BE2C (cell line): ENCODE data around the gene MEIS2.
A peak's percentile ranks its signal among the peaks of the same experiment; 100 is the strongest.

ENCODE experiments used
- DNase-seq: peaks from one replicate; pipeline ENCODE4 v3.0.0-alpha.2; 2020
- H3K27me3 ChIP-seq: fragments of 250-450 bp; sonication (Bioruptor Pico); 2 replicates; pipeline ENCODE4 v1.5.1; 2020; ENCODE audit warnings: mild to moderate bottlenecking
- H3K36me3 ChIP-seq: fragments of 250-450 bp; sonication (Bioruptor Pico); 2 replicates; pipeline ENCODE4 v1.5.1; 2020; ENCODE audit warnings: mild to moderate bottlenecking
- H3K4me1 ChIP-seq: fragments of 250-450 bp; sonication (Bioruptor Pico); 2 replicates; pipeline ENCODE4 v1.5.1; 2020
- H3K4me3 ChIP-seq: 2 replicates; pipeline ENCODE4 v1.5.1; 2011; ENCODE audit warnings: low read depth, low read length
- H3K9me3 ChIP-seq: fragments of 250-450 bp; sonication (Bioruptor Pico); 2 replicates; pipeline ENCODE4 v1.5.1; 2020
- CTCF ChIP-seq: IDR thresholded peaks from 2 replicates; pipeline ENCODE4 v1.5.1; 2012; ENCODE audit warnings: mild to moderate bottlenecking, low read depth, low read length

MEIS2 gene

GRCh38 chr15:37107744-37108380, 7.5 kb upstream of the MEIS2 start:
- H3K27me3 ChIP-seq: no peaks in the 10 kb centered on the region
- peak overlapping the region; percentile 79 for H3K4me3 ChIP-seq

GRCh38 chr15:37107071-37107743, 6.9 kb upstream of the MEIS2 start:
- Histone ChIP-seq H3K4me3 (peak overlapping the region; percentile 79), H3K9me3 (no peaks in the 10 kb centered on the region), H3K4me1 (peaks cover 24% of the 10 kb centered on the region), H3K27me3 (no peaks in the 10 kb centered on the region), H3K36me3 (no peaks in the 10 kb centered on the region)
- TF ChIP-seq CTCF: no peak
- DNase-seq: no peak

More at GRCh38 chr15:37107744-37108380, 7.5 kb upstream of the MEIS2 start:
- TF ChIP-seq CTCF: no peak
- no peak for DNase-seq
- peaks cover 24% of the 10 kb centered on the region for H3K4me1 ChIP-seq
- no peaks in the 10 kb centered on the region for H3K36me3 ChIP-seq
- H3K9me3 ChIP-seq: no peaks in the 10 kb centered on the region

GRCh38 chr15:37106490-37107001, 6.2 kb upstream of the MEIS2 start:
- no peaks in the 10 kb centered on the region for H3K9me3 ChIP-seq
- no peaks in the 10 kb centered on the region for H3K27me3 ChIP-seq
- DNase-seq: peak; percentile 78
- H3K36me3 ChIP-seq: no peaks in the 10 kb centered on the region
- H3K4me3 ChIP-seq: peak overlapping the region; percentile 79
- peak; percentile 72 for TF ChIP-seq CTCF
- peaks cover 19% of the 10 kb centered on the region for H3K4me1 ChIP-seq

- peaks cover 16% of the 10 kb centered on the region for H3K4me1 ChIP-seq
- H3K4me3 ChIP-seq: no peak overlapping the region
- no peak for TF ChIP-seq CTCF
- H3K36me3 ChIP-seq: no peaks in the 10 kb centered on the region
- no peak for DNase-seq
- no peaks in the 10 kb centered on the region for H3K27me3 ChIP-seq
- H3K9me3 ChIP-seq: no peaks in the 10 kb centered on the region
Observed at GRCh38 chr15:37105889-37106288, 5.5 kb upstream of the MEIS2 start.

- no peak for DNase-seq
- peaks cover 16% of the 10 kb centered on the region for H3K4me1 ChIP-seq
- no peaks in the 10 kb centered on the region for H3K9me3 ChIP-seq
- no peak for TF ChIP-seq CTCF
- H3K27me3 ChIP-seq: no peaks in the 10 kb centered on the region
- no peak overlapping the region for H3K4me3 ChIP-seq
- no peaks in the 10 kb centered on the region for H3K36me3 ChIP-seq
Observed at GRCh38 chr15:37105029-37105428, 4.7 kb upstream of the MEIS2 start.

- Histone ChIP-seq H3K27me3 (no peaks in the 10 kb centered on the region), H3K9me3 (no peaks in the 10 kb centered on the region), H3K4me3 (no peak overlapping the region), H3K36me3 (no peaks in the 10 kb centered on the region), H3K4me1 (peaks cover 16% of the 10 kb centered on the region)
- DNase-seq: no peak
- no peak for TF ChIP-seq CTCF
Observed at GRCh38 chr15:37104424-37104981, 4.2 kb upstream of the MEIS2 start.
